Mucosa of descending colon (tissue), 3 donors: ENCODE results near the gene NR1D2. TPM values are rescaled to one million over a fixed set of nuclear protein-coding genes. Genes with fewer than 3 reads are reported as not detected.
"Not testable (repeated sequence)": the region's sequence is repeated elsewhere in the genome, so short reads cannot be mapped to it uniquely, and the experiment has no call there.

ENCODE experiments used
- ATAC-seq: fragments of 200-7000 bp; cut with Tn5 transposase; one replicate; pipeline ENCODE4 v1.9.1; 2020; ENCODE audit warnings: mild to moderate bottlenecking, moderate library complexity
- DNase-seq, 3 donors: peaks; one replicate each; pipeline ENCODE4 v3.0.0-alpha.2; 2020
- H3K36me3 ChIP-seq: fragments of 200-600 bp; one replicate; pipeline ENCODE4 v1.8.0; 2021; ENCODE audit warnings: low read depth, mild to moderate bottlenecking
- H3K4me1 ChIP-seq: fragments of 200-600 bp; one replicate; pipeline ENCODE4 v1.8.0; 2021; ENCODE audit warnings: low read depth, mild to moderate bottlenecking
- H3K4me3 ChIP-seq: fragments of 200-600 bp; one replicate; pipeline ENCODE4 v1.8.0; 2021; ENCODE audit warnings: mild to moderate bottlenecking
- H3K9me3 ChIP-seq: fragments of 200-600 bp; one replicate; pipeline ENCODE4 v1.8.0; 2021; ENCODE audit warnings: mild to moderate bottlenecking
- CTCF ChIP-seq: fragments of 200-600 bp; IDR thresholded peaks from one replicate; pipeline ENCODE4 v1.8.0; 2022; ENCODE audit warnings: antibody characterized with exemption, mild to moderate bottlenecking
- intact Hi-C, 2 donors: fragments of 100-400 bp; cut with DNase I in 1 of 2; cut with micrococcal nuclease in 1 of 2; formaldehyde crosslinking; loops; one replicate each; pipeline versions ENCODE4 v1.11.0 to v1.11.1; 2022; cut with DNase I, micrococcal nuclease
- total RNA-seq, 3 donors: library from RNA; stranded (reverse); fragmentation: NEBNext Ultra II Directional in 2 of 3; extraction: Animal tissue kit (Norgen Biotek cat#: 25700) in 2 of 3; gene quantifications; one replicate each; pipeline versions ENCODE4 v1.2.1 to v1.2.4, GENCODE V29; 2021 to 2023
- donor health status: DM: no; HTN: no; CAD: no; lungs with moderate emphysema.
- donor health status: DM: no; HTN: no; CAD: no.
- donor health status: DM: no; HTN: yes; CAD: no.

NR1D2 gene
- total RNA-seq, 3 donors from 2014 or later: 16.5 to 37.8 (median 28.5) TPM

- peak; percentile 43 for ATAC-seq
- intact Hi-C loops: no loop called here
- peak; percentile 90 for TF ChIP-seq CTCF
Observed at GRCh38 chr3:23999012-23999641, 54.0 kb downstream of the NR1D2 start.

GRCh38 chr3:24002129-24002528, 57.0 kb downstream of the NR1D2 start:
- Histone ChIP-seq H3K36me3 (no peaks in the 10 kb centered on the region), H3K9me3 (no peaks in the 10 kb centered on the region), H3K4me1 (no peaks in the 10 kb centered on the region), H3K4me3 (no peak overlapping the region)
- intact Hi-C loops: loop anchor here (5.0 to 10.0 kb wide), 3 partner anchors 233 to 683 kb away; no protein-coding TSS in a partner anchor
- no peak for TF ChIP-seq CTCF
- no peak for DNase-seq
- no peak for ATAC-seq

More at GRCh38 chr3:23999012-23999641, 54.0 kb downstream of the NR1D2 start:
- DNase-seq: peak in 2 of 3 donors; percentile 71 to 87
- Histone ChIP-seq H3K4me3 (no peak overlapping the region), H3K36me3 (no peaks in the 10 kb centered on the region), H3K4me1 (no peaks in the 10 kb centered on the region), H3K9me3 (no peaks in the 10 kb centered on the region)

- ATAC-seq (no peak), DNase-seq (no peak)
- Histone ChIP-seq H3K9me3 (no peaks in the 10 kb centered on the region), H3K4me3 (no peak overlapping the region), H3K4me1 (no peaks in the 10 kb centered on the region), H3K36me3 (no peaks in the 10 kb centered on the region)
- intact Hi-C loops: loop anchor here (5.0 to 10.0 kb wide), 3 partner anchors 231 to 681 kb away; no protein-coding TSS in a partner anchor
- TF ChIP-seq CTCF: no peak
Observed at GRCh38 chr3:24003466-24003865, 58.4 kb downstream of the NR1D2 start.

- no peak for ATAC-seq
- TF ChIP-seq CTCF: no peak
Observed at GRCh38 chr3:24004171-24004938, 59.3 kb downstream of the NR1D2 start.

GRCh38 chr3:24005669-24006068, 60.6 kb downstream of the NR1D2 start:
- DNase-seq: no peak
- TF ChIP-seq CTCF: no peak
- Histone ChIP-seq H3K4me3 (no peak overlapping the region), H3K4me1 (no peaks in the 10 kb centered on the region), H3K36me3 (no peaks in the 10 kb centered on the region), H3K9me3 (no peaks in the 10 kb centered on the region)
- no peak for ATAC-seq
- intact Hi-C loops: loop anchor here in 1 of 2 donors (10.0 kb wide), 2 partner anchors 229 to 679 kb away; no protein-coding TSS in a partner anchor

More at GRCh38 chr3:24004171-24004938, 59.3 kb downstream of the NR1D2 start:
- no peaks in the 10 kb centered on the region for H3K4me1 ChIP-seq
- H3K9me3 ChIP-seq: no peaks in the 10 kb centered on the region
- intact Hi-C loops: loop anchor here (5.0 to 10.0 kb wide), 3 partner anchors 230 to 680 kb away; no protein-coding TSS in a partner anchor
- H3K4me3 ChIP-seq: no peak overlapping the region
- H3K36me3 ChIP-seq: no peaks in the 10 kb centered on the region
- DNase-seq: no peak

GRCh38 chr3:24010834-24011233, 65.7 kb downstream of the NR1D2 start:
- intact Hi-C loops, DNase-seq, ATAC-seq, H3K4me3 ChIP-seq, H3K36me3 ChIP-seq, H3K9me3 ChIP-seq, H3K4me1 ChIP-seq: not testable (repeated sequence)
